Adrenal gland (tissue), 12 donors: ENCODE results near the gene ZNF101. TPM values are rescaled to one million over a fixed set of nuclear protein-coding genes. Genes with fewer than 3 reads are reported as not detected.
"Not testable (repeated sequence)": the region's sequence is repeated elsewhere in the genome, so short reads cannot be mapped to it uniquely, and the experiment has no call there.

ENCODE experiments used
- DNase-seq, 7 donors: peaks; one replicate each; pipeline ENCODE4 v3.0.0-alpha.2; 2019 to 2020
- H3K27ac ChIP-seq, 5 donors: fragments of 200-600 bp; sonication (generic) in 4 of 5; 1 replicate in 3 of 5; 2 replicates in 2 of 5; pipeline versions ENCODE4 v1.5.1 to v1.8.0; 2016 to 2020; ENCODE audit warnings: mild to moderate bottlenecking in 1 of 5
- H3K27me3 ChIP-seq: fragments of 200-600 bp; 2 replicates; pipeline ENCODE4 v1.8.0; 2021
- H3K36me3 ChIP-seq, 2 donors: fragments of 200-600 bp; replicated peaks in 1 of 2; 1 replicate in 1 of 2; 2 replicates in 1 of 2; pipeline versions ENCODE4 v1.5.1 to v1.8.0; 2018 to 2022
- H3K4me1 ChIP-seq, 2 donors: fragments of 200-600 bp; replicated peaks in 1 of 2; 1 replicate in 1 of 2; 2 replicates in 1 of 2; pipeline versions ENCODE4 v1.5.1 to v1.8.0; 2018 to 2021
- H3K4me3 ChIP-seq, 4 donors: fragments of 200-600 bp; sonication (generic) in 3 of 4; one replicate each; pipeline ENCODE4 v1.5.1; 2016 to 2018
- H3K9me3 ChIP-seq, 3 donors: fragments of 200-600 bp; sonication (generic) in 1 of 3; replicated peaks in 1 of 3; 1 replicate in 2 of 3; 2 replicates in 1 of 3; pipeline versions ENCODE4 v1.5.1 to v1.8.0; 2016 to 2021
- POLR2A ChIP-seq, 2 donors: fragments of 450-650 bp; IDR thresholded peaks; one replicate each; pipeline ENCODE4 v1.6.1; 2017; ENCODE audit warnings: antibody characterized with exemption in 2 of 2, mild to moderate bottlenecking in 2 of 2, moderate library complexity in 1 of 2
- WGBS, 4 donors: extraction: QIAGEN DNeasy Blood & Tissue Kit in 2 of 4; methylation state at CpG; one replicate each; pipeline versions ENCODE4 v1.1.5 to v1.1.7; 2013 to 2017; 5-methylcytosine and 5-hydroxymethylcytosine counted together
- intact Hi-C, 2 donors: fragments of 100-400 bp; cut with DNase I; formaldehyde crosslinking; loops; one replicate each; pipeline versions ENCODE4 v1.14.1 to v1.15.0; 2022 to 2023
- polyA plus RNA-seq, 3 donors: library from polyadenylated mRNA; stranded (reverse); fragments of 200-250 nt in 2 of 3; fragments of 350-450 nt in 1 of 3; fragmentation: Illumina TruSeq in 1 of 3; extraction: RNeasy Lipid Tissue Mini Kit (QIAGEN cat#74804) in 1 of 3; gene quantifications; one replicate each; pipeline ENCODE4 v1.2.3, GENCODE V29; 2013 to 2014
- total RNA-seq, 9 donors: library from RNA; depleted of rRNA in 4 of 9; stranded (reverse); fragments of >200 nt in 4 of 9; fragments of 120-200 nt in 1 of 9; fragmentation: NEBNext Ultra II Directional in 1 of 9; extraction: Animal tissue kit (Norgen Biotek cat#: 25700) in 1 of 9; gene quantifications; one replicate each; pipeline versions ENCODE4 v1.1.0 to v1.2.4, GENCODE V29; 2013 to 2023
- TF ChIP-seq, protein P1 (sequence below), 6 experiments: fragments of 450-650 bp in 4 of 6; fragments of 200-600 bp in 2 of 6; sonication (generic) in 1 of 6; IDR thresholded peaks; 1 replicate in 5 of 6; 2 replicates in 1 of 6; pipeline versions ENCODE4 v1.5.1 to v1.8.0; 2016 to 2021; ENCODE audit warnings: antibody characterized with exemption in 6 of 6, mild to moderate bottlenecking in 2 of 6, moderate library complexity in 1 of 6
- donor health status: healthy with polysubstance abuse.
- donor health status: Bipolar disorder and iron deficiency.
- donor health status: DM: yes; HTN: yes; CAD: no.
- donor health status: DM: no; HTN: no; CAD: no.
- donor health status: DM: no; HTN: no; CAD: no.
- donor health status: DM: yes; HTN: yes; CAD: no.

Gene ZNF101
- total and polyA plus RNA-seq, 12 donors = 1.3 to 11.8 (median 6.3) TPM

DNA sequence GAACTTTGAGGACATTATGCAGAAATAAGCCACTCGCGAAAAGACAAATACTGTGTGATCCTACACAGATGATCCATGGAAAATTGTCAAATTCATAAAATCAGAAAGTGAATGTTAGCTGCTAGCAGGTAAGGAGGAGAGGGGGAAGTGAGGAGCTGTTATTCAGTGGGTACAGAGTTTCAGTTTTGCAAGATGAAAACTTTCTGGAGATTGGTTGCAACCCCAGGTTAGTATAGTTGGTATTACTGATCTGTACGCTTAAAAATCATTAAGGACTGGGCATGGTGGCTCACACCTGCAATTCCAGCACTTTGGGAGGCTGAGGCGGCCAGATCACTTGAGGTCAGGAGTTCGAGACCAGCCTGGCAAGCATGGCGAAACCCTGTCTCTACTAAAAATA lies 17.9 kb downstream of the ZNF101 start:
- intact Hi-C loops = no loop called here
- TF ChIP-seq, protein P1, sequence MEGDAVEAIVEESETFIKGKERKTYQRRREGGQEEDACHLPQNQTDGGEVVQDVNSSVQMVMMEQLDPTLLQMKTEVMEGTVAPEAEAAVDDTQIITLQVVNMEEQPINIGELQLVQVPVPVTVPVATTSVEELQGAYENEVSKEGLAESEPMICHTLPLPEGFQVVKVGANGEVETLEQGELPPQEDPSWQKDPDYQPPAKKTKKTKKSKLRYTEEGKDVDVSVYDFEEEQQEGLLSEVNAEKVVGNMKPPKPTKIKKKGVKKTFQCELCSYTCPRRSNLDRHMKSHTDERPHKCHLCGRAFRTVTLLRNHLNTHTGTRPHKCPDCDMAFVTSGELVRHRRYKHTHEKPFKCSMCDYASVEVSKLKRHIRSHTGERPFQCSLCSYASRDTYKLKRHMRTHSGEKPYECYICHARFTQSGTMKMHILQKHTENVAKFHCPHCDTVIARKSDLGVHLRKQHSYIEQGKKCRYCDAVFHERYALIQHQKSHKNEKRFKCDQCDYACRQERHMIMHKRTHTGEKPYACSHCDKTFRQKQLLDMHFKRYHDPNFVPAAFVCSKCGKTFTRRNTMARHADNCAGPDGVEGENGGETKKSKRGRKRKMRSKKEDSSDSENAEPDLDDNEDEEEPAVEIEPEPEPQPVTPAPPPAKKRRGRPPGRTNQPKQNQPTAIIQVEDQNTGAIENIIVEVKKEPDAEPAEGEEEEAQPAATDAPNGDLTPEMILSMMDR (IDR thresholded peaks at IDR 0.05) = no peak
- TF ChIP-seq POLR2A (IDR thresholded peaks at IDR 0.05) = no peak

DNA sequence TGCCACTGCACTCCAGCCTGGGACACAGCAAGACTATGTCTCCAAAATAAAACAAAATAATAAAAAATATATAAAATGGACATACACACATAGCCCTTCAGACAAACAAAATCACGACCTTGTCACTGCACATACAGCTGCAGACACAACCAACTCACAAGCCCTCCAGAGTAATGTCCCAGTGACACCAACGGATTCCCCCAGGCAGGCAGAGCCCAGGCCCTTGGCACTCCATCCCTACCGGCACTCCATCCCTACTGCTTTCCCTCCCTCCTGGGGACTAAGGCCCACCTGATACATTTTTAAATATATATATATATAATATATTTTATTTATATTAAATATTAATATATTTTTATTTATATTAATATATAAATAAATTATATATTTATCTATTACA lies 18.5 kb downstream of the ZNF101 start:
- H3K4me1 ChIP-seq = no peaks in the 10 kb centered on the region
- no peaks in the 10 kb centered on the region for H3K27me3 ChIP-seq
- intact Hi-C loops = no loop called here
- no peak overlapping the region for H3K27ac ChIP-seq
- H3K9me3 ChIP-seq = peaks cover 0 to 8% (median 0%) of the 10 kb centered on the region in 3 donors
- no peak for TF ChIP-seq POLR2A (IDR thresholded peaks at IDR 0.05)
- TF ChIP-seq, protein P1 (IDR thresholded peaks at IDR 0.05) = no peak
- WGBS, 4 donors = 92 to 95% (median 93%) methylated on average over 3 of the region's 3 CpGs
- peak in 1 of 7 donors; percentile 49 for DNase-seq
- no peaks in the 10 kb centered on the region for H3K36me3 ChIP-seq
- no peak overlapping the region for H3K4me3 ChIP-seq

More for the DNA sequence above, 17.9 kb downstream of the ZNF101 start:
- 91 to 98% (median 96%) methylated on average over 6 of the region's 6 CpGs for WGBS, 4 donors
- H3K36me3 ChIP-seq = no peaks in the 10 kb centered on the region
- H3K4me3 ChIP-seq = no peak overlapping the region
- H3K4me1 ChIP-seq = no peaks in the 10 kb centered on the region
- no peaks in the 10 kb centered on the region for H3K27me3 ChIP-seq
- peaks cover 0 to 8% (median 0%) of the 10 kb centered on the region in 3 donors for H3K9me3 ChIP-seq
- no peak overlapping the region for H3K27ac ChIP-seq
- no peak for DNase-seq

DNA sequence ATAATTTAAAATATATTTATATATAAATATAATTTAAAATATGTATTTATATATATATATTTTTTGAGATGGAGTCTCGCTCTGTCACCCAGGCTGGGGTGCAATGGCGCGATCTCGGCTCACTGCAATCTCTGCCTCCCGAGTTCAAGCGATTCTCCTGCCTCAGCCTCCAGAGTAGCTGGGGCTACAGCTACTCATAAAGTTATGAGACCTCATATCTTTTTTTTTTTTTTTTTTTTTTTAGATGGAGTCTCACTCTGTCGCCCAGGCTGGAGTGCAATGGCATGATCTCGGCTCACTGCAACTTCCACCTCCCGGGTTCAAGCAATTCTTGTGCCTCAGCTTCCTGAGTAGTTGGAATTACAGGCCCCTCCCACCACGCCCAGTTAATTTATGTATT lies 20.4 kb downstream of the ZNF101 start:
- peak in 1 of 7 donors; percentile 49 for DNase-seq
- H3K27ac ChIP-seq, intact Hi-C loops, H3K9me3 ChIP-seq, H3K4me3 ChIP-seq, H3K36me3 ChIP-seq, H3K4me1 ChIP-seq, H3K27me3 ChIP-seq: not testable (repeated sequence)
- WGBS, 4 donors = 97 to 98% (median 97%) methylated on average over 10 of the region's 10 CpGs

DNA sequence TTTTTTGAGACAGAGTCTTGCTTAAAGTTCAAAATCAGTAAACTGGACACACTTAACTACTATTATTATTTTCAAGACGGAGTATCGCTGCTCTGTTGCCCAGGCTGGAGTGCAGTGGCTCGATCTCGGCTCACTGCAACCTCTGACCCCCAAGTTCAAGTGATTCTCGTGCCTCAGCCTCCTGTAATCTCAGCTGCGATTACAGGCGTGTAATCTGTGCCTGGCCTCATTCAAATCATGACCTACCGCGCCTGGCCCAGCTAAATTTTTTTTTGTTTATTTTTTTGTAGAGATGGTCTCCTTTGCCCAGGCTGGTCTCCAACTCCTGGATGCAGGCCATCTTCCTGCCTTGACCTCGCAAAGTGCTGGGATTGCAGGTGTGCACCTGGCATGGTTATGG lies 23.0 kb downstream of the ZNF101 start:
- intact Hi-C loops = no loop called here
- TF ChIP-seq, protein P1 (IDR thresholded peaks at IDR 0.05) = no peak
- 86 to 97% (median 88%) methylated on average over 10 of the region's 10 CpGs for WGBS, 4 donors
- Histone ChIP-seq H3K36me3 (no peaks in the 10 kb centered on the region), H3K27me3 (no peaks in the 10 kb centered on the region), H3K4me1 (no peaks in the 10 kb centered on the region), H3K4me3 (no peak overlapping the region), H3K27ac (no peak overlapping the region), H3K9me3 (no peaks in the 10 kb centered on the region)
- no peak for DNase-seq

DNA sequence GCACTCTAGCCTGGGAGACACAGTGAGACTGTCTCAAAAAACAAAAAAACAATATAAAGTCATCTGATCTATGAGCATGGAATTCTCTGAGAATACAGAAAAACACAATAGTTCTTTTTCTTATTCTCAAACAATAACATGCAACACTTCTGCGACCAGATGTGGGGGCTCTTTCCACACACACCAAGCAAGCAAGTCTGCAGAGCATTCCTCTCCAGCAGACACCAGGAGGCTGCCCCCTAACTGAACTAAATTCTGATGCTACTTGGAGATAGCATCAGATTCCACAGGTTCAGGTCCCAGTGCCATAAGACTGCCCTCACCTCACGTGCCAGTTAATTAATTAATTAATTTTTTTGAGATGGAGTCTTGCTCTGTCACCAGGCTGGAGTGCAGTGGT lies 27.7 kb downstream of the ZNF101 start:
- no peaks in the 10 kb centered on the region for H3K27me3 ChIP-seq
- H3K4me3 ChIP-seq = no peak overlapping the region
- 74 to 83% (median 78%) methylated on average over 1 to 2 of the region's 2 CpGs for WGBS, 4 donors
- intact Hi-C loops = no loop called here
- H3K9me3 ChIP-seq = no peaks in the 10 kb centered on the region
- TF ChIP-seq, protein P1 (IDR thresholded peaks at IDR 0.05) = no peak
- TF ChIP-seq POLR2A (IDR thresholded peaks at IDR 0.05) = no peak
- no peaks in the 10 kb centered on the region for H3K36me3 ChIP-seq
- H3K27ac ChIP-seq = no peak overlapping the region
- no peak for DNase-seq
- H3K4me1 ChIP-seq = no peaks in the 10 kb centered on the region
